CMK (cell line): ENCODE data around the gene TBK1.

Experiments used
- DNase-seq: peaks from one replicate; pipeline ENCODE4 v3.0.0-alpha.2; 2010; ENCODE audit warnings: low read depth

The TBK1 gene

GRCh38 chr12:64451687-64452558 is at the start of gene TBK1:
TBK1 (plus strand) TSS chr12:64452120; CDS start chr12:64455871, 3,751 bp downstream.
- DNase-seq, result peak; percentile 71

DNA sequence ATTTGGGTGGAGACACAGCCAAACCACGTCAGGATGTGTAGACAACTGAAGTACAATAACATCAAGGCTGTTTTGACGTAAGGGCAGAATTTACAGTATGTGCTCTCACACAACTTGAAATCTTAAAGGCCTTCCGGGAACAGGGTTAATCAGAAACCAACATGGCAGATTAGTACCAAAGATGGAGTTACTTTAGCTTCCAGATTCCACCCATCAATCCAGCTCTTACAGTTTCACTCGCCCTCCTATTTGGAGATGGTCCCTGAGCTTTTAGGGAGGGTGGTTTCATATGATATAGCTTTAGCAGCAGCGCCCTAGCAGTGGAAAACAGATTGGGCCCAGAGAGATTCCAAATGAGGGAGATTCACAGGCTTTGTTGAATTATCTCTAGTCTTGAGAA is 49.7 kb upstream of the TBK1 start:
- no peak for DNase-seq

DNA sequence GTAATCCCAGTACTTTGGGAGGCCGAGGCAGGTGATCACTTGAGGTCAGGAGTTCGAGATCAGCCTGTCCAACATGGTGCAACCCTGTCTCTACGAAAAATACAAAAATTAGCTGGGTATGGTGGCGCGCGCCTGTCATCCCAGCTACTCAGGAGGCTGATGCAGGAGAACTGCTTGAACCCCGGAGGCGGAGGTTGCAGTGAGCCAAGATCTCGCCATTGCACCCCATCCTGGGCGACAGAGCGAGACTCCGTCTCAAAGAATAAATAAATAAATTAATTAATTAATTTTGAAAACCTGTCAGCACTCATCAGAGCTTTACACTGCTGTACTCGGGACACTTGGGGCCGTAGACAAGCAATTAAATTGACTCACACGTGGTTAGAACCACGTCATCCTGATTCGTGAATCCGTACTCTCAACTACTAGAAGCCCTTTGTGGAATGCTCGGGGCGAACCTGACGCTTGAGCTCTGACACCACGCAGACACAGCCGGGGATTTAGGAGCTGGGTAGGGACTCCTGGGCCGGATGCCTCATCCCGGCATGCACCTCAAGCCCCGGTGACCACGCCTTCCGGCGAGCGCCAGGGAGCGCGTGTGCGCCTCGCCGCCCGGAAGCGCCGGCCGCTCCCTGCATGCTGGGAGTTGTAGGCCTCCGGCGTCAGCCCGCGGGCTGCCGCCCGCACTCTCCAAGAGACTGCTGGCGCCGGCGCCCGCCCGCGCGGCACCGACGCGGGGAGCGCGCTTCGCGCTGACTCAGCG is 48.0 kb upstream of the TBK1 start, which contains the start of gene XPOT:
Gene XPOT, plus strand, starts transcription at position 686 of the 763 bp plus-strand sequence. CDS start 5,644 bp downstream, outside the sequence.
- peak; percentile 86 for DNase-seq

GRCh38 chr12:64404470-64405256 is 47.3 kb upstream of the TBK1 start:
- DNase-seq, result peak; percentile 65

DNA sequence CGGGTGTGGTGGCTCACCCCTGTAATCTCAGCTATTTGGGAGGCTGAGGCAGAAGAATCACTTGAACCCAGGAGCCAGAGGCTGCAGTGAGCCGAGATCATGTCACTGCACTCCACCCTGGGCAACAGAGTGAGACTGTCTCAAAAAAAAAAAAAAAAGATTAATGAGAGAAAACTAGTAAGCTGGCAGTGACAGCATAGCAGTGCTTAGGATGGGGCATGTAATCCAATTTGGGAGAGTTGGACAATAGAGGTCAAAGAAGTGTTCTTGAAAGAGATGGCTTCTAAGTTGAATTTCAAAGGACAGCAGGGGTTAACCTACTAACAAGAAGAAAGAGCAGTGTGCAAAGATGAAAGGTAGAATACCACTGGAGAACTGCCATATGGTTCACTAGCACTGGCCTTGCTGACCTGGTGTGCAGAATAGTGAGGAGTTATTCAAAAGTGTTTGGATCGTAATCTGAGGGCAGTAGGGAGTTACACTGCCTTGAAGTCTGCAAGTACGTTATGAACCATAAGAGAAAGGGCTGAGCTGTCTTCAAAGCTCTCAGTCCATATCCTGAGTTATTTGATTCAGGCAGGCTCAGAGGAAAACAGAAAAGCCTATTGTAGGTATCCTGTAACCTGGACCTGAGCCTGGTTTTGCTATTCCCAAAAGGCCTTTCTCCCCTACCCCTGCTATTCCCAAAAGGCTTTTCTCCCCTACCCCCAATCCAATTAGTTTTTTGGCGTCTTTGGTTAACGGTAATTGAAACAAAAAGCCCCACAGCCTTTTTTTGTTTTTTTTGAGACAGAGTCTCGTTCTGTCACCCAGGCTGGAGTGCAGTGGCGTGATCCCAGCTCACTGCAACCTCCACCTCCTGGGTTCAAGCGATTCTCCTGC is 44.3 kb upstream of the TBK1 start:
- DNase-seq, result no peak

GRCh38 chr12:64411427-64411826 is 40.5 kb upstream of the TBK1 start:
- DNase-seq, result no peak

GRCh38 chr12:64412459-64412858 is 39.5 kb upstream of the TBK1 start:
- DNase-seq, result no peak

- DNase-seq, result no peak
Measured at GRCh38 chr12:64413884-64414283, 38.0 kb upstream of the TBK1 start.

DNA sequence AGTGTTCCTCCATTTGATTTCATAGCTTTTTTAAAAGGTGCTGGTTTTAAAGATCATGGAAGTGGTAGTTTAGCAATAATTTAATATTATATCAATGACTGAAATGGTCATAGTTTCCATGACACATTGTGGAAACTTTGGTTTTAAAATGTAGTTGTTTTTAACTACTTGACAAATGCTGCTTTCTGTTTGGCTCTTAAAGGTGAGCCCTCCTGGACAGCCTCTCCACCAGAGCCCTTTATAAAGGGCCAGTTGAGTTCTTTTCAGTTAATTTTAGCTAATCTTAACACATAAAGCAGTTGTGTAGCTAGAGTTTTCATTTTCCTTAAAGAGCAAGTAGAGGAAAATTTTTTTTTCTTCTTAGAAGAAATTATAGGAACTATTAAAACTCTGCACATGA is 33.7 kb upstream of the TBK1 start:
- DNase-seq, result no peak

GRCh38 chr12:64419696-64420095 is 32.2 kb upstream of the TBK1 start:
- no peak for DNase-seq

- no peak for DNase-seq
Measured at GRCh38 chr12:64427988-64428387, 23.9 kb upstream of the TBK1 start.

DNA sequence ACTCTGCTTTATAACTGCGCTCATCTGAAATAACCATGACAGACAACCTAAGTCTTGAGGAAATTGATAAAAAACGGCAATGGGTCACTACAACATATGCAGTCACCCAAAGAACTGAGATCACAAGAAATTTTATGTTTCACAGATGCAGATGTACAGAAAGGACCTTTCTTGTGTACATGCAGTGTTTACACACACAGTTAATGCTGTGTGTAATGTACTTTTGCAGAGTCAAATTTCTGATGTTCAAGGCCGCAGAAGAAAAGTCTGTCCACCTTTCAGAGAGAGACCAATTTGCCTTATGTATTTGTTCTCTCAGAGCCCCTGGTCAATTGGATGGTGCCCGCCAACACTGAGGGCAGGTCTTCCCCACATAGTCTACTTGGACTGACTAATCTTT is 23.0 kb upstream of the TBK1 start:
- DNase-seq, result no peak

- no peak for DNase-seq
Measured at GRCh38 chr12:64430886-64431285, 21.0 kb upstream of the TBK1 start.

- no peak for DNase-seq
Measured at GRCh38 chr12:64431791-64432190, 20.1 kb upstream of the TBK1 start.

- no peak for DNase-seq
Measured at GRCh38 chr12:64433915-64434314, 18.0 kb upstream of the TBK1 start.

DNA sequence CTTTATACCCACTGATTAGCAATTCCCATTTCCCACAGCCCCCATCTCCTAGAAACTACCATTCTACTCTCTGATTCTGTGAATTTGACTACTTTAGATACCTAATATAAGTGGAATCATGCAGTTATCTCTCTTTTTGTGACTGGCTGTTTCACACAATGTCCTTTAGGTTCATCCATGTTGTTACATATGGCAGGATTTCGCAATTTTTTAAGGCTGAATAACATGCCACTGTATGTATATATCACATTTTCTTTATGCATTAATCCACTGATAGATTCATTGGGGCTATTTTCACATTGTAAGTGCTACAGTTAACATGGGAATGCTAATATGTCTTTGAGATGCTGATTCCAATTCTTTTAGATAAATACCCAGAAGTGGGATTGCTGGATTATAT is 11.8 kb upstream of the TBK1 start:
- DNase-seq, result no peak

DNA sequence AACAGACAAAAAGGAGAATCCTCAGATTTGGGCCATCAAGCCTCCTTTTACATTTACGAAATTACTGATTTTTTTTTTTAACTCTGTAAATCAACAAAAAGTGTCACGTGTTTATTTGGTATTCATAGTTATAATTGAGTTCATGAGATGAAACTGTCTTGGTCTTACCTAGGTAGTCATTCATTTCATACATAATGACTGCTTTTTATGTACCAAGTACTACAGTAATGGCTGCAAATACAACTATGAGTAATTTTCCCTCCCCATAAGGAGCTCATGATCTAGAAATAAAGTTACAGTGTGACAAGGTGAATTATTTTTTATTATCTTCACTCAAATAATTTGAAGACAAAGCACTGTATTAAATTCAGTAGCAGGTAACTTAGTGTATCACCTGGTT is 6.4 kb upstream of the TBK1 start:
- DNase-seq, result no peak

DNA sequence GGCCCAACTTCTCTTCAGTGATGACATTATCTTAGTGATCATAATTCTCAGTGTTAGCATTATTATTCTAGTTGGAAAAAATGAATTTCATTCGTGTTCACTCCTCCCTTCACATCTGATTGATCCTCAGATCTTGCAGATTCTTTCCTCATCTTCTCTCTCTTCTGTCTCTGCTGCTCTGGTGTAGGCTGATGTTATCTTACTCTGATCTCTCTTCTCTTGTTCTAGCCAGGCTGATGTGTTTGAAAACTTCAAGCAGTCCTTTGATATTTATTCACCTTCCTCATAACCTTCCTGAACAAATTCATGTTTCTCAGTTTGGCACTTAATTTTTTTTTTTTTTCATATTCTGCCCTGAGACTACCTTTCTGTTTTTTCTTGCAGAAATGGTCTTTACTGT is 5.6 kb upstream of the TBK1 start:
- DNase-seq, result no peak

GRCh38 chr12:64450057-64450640 is 1.8 kb upstream of the TBK1 start:
- no peak for DNase-seq

DNA sequence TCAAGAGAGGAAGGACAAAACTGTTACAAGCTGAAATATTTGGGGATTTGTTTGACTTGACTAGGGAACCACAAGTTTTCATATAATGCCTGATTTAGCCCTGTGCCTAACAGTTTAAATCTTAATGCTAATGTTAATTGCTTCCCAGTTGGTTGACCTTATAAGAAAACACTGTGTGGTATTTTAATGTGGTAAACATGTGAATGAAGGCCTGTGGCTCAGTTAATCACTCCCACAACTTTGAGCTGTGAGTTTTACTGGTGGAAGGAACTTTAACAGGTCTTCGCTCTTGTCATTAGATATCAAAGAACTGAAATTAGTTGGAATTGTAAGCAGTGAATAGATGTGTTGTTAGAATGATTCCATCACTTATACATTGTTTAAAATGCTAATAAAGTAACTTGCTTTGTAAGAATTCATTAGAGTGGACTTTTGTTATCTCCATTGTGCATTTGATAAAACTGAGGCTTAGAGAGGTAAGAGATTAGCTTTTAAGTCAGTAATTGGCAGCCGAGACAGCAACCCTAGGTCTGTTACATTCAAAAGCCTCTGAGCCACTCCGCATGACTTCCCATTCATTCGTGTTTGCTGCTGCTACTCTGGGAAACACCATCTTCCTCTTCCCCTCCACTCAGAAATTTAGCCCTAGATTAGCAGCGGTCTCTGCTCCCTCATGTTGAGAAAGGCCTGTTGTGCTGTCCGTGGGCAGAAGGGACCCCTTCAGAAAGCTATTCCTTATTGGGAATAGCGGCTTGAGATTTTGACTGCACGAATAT is 1.0 kb upstream of the TBK1 start:
- DNase-seq, result no peak
